HG02885 (cell line): ENCODE measurements around the gene CELA2A.
"Not testable (repeated sequence)": the region's sequence is repeated elsewhere in the genome, so short reads cannot be mapped to it uniquely, and the experiment has no call there.

Experiments used
- ATAC-seq: cut with Tn5 transposase; IDR thresholded peaks from one replicate; pipeline ENCODE4 v1.9.1; 2021; ENCODE audit warnings: mild to moderate bottlenecking; ENCODE audit not compliant: unreplicated experiment, poor library complexity

The CELA2A gene

DNA sequence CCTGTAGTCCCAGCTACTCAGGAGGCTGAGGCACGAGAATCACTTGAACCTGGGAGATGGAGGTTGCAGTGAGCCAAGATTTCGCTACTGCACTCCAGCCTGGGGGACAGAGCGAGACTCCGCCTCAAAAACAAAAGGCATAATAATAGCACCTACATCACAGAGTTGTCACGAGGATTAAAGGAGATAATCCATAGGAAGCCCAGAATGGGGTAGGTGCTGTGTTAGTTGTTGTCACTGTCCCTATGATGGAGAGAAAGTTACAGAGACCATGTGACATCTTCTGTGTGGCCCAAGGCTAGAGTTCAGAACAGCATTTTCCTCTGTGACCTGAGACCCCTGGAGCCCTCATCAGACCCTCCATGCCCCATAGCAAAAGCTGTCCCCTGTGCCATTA, 7.4 kb downstream of the CELA2A start:
- ATAC-seq, result not testable (repeated sequence)

DNA sequence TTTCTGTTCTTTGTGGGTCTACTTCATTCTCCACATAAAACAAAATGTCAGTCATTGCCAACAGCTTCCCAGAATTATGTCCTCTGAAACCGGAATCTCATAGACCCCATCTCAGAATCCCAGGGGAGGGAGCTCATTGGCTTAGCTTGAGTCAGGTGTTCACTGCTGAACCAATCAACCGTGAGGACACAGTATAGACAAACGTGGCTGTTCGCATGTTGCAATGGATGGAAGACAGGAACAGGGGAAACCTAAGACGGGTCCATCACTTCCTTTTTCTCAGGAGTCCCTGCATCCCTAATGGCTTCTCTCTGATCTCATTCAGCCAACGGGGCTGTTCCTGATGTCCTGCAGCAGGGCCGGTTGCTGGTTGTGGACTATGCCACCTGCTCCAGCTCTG, 9.1 kb downstream of the CELA2A start:
- ATAC-seq, result no peak

DNA sequence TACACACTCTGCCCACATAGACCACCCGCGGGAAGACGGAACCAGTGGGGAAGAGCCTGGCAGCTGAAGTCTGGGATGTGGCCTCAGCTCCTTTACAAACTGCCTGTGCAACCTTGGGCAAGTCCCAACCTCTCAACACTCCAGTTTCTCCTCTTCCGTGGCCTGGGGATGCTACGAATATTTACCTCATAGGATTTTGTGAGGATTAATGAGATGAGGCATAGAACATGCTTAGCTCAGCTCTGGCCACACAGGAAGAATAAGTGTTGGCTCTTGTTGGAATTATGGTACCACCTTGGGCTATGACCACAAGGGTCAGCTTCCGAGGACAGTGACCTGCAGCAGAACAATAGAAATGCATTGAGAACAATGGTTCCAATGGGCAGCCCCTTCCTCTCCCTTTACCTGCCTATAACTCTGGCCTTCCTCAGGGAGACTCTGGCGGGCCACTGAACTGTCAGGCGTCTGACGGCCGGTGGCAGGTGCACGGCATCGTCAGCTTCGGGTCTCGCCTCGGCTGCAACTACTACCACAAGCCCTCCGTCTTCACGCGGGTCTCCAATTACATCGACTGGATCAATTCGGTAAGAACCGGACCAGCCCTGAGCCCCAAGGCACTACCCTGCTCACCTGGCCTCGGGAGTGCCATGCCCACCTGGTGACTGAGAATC, 10.6 kb downstream of the CELA2A start:
- not testable (repeated sequence) for ATAC-seq

DNA sequence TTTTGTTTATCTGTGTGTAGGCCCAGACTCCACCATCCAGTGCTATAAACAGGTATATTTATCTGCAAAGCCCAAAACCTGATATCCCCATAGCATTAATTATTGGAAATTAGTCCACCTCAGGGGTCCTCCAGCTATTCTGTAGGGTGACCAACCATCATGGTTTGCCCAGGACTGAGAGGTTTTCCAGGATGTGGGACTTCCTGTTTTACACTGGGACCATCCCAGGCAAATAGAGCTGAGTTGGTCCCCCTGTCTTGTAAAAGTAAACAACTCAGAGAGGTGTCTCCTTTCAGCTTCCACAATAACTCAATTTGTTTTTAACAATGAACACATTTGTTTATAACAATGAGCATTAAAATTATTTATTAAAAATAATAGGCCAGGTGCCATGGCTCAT, 11.6 kb downstream of the CELA2A start:
- ATAC-seq, result no peak

DNA sequence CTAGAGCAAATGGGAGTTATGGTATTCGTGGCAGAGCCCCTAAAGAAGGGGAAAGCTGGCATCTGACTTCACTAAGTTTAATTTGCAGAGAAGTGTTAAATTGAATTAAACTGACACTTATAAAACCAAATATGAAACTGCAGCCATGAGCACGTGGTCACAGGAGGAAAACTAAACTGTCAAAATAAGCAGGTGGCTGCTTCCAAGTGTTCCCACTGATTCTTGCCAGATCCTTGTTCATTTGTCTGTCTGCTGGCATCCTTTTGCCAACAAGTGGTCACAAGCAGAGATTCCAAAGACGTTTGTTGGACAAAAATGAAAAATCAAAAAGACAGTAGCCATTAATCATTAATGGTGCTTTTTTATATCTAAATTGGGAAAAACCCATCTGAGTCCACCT, 12.8 kb downstream of the CELA2A start:
- ATAC-seq, result no peak

DNA sequence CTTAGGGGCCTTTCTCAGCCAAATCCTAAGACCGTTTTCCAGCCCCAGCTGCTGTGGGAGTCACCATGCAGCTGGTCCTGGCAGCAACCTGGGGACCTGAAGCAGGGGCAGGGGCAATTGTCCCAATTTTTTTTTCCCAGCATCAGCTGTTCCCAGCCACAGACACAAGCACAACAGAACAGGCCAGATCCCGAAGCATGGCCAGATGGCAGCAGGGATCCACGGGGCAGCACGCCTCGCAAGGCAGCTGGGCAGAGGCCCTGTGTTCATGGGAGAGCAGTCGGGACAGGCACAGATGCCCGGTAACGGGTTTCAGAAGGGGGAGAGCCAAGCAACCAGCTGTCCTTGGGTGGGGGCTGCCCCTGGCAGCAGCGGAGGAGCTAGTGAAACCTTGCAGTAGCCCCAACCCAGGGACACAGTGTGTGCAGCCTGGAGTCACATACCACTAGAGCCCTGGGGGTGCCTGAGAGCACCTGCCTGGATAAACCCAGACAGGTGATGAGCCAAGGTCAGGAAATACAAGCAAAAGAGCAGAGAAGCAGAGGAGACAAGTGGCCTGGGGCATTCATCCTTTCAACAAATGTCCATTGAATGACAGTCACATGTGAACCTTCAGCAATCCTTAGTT, 13.4 kb downstream of the CELA2A start:
- not testable (repeated sequence) for ATAC-seq

DNA sequence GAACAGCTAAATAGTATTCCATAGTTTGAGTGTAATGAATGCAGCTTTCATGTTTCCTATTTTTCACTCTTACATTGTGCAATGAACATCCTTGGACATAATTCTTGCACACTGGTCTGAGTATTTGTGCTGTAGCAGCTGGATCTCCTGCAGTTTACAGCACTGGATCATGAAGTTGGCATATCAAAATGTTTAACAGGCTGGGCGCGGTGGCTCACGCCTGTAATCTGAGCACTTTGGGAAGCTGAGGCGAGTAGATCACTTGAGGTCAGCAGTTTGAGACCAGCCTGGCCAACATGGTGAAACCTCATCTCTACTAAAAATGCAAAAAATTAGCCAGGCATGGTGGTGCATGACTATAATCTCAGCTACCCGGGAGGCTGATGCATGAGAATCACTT, 14.5 kb downstream of the CELA2A start:
- not testable (repeated sequence) for ATAC-seq

DNA sequence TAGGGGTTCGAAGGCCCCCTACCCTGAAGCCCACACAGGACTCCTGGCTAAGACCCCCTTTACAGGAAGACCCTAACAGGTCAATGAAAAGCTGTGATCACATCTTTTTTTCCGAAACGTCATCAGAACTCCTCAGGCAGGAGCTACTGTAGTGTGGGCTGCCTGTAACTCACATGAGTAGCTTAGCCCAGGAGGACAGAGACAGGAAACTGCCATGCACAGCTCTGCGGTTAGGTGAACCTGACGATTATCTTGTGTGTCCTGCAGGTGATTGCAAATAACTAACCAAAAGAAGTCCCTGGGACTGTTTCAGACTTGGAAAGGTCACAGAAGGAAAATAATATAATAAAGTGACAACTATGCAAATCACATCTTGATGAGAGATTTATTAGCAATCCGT, 15.2 kb downstream of the CELA2A start:
- not testable (repeated sequence) for ATAC-seq

DNA sequence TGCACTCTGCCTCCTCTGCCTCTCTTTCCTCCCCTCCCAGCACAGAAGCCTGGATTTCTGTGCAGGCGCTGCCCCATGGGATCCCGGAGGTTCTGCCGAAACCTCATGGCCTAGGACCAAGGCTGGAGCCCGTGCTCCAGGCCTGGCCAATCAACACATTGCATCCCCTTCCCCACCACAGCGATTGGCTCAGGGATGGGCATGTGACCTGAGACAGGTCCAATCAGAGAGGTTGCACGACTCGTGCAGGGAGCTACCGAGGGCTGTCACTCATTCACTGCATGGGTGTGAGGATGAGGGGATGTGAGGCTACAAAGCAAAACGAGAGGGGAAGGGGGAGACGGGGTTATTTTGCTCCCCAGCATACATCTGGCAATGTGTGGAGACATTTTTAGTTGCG, 16.1 kb downstream of the CELA2A start:
- ATAC-seq, result no peak

DNA sequence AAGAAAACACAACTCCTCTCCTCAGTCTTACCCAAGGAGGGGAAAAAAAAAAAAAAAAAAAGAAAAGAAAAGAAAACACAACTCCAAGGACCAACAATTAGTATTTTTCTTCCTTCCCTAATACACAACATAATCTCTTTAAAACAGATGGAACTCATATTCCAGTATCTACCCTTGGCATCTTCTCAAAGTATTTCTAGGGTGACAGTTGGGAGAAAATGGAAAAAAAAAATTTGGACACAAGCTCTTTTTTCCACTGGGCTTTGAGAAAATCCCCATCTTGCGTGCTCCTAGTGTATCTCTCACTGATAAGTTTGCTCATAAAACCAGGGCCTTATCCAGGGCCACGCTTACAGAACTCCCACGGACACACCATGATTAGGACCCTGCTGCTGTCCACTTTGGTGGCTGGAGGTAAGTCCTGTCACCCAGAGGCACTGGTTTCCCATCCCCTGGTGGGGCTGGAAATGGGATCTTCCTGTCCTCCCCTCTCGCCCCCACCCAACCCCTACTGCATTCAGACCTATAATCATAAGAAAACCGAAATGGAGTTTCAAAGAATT, 19.3 kb downstream of the CELA2A start, which contains the start of gene CELA2B:
Gene CELA2B, plus strand, starts transcription at position 353 of the 563 bp plus-strand sequence. Its CDS starts 22 bp downstream, at position 375.
- ATAC-seq, result no peak

DNA sequence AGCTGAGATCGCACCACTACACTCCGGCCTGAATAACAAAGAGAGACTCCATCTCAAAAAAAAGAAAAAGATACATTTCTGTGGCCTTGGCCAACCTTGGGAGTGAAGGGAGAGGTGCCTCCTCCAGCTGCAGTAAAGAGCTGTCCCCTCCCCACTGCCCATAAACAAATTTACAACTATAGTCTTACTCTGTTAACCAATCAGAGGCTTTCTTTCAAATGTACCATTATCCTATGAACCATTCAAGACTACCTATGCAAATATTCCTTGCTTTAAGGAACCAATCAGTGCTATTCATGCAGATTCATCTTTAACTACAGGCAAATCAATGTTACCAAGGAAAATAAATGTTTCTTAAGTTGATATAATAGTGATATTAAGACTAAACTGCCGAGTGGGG, 20.4 kb downstream of the CELA2A start:
- ATAC-seq, result no peak

DNA sequence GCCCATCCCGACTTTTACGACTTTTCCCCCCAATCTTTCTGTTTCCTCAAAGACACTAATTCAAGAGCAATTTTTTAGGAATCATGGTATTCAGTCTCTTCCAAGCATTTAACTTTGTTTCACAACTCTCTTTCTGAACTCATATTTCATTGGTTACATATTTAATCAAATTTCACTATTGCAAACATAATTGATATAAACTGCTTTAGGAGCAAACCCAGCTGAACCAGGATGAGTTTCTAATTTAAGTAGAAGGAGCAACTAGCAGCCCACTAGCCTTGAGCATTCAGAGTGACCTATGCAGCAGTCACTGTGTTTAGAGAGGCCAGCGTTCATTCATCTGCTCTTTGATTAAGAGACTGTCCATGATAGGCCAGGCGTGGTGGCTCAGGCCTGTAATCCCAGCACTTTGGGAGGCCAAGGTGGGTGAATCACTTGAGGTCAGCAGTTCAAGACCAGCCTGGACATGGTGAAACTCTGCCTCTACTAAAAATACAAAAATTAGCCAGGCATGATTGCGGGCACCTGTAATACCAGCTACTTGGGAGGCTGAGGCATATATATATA, 21.2 kb downstream of the CELA2A start:
- ATAC-seq, result no peak

DNA sequence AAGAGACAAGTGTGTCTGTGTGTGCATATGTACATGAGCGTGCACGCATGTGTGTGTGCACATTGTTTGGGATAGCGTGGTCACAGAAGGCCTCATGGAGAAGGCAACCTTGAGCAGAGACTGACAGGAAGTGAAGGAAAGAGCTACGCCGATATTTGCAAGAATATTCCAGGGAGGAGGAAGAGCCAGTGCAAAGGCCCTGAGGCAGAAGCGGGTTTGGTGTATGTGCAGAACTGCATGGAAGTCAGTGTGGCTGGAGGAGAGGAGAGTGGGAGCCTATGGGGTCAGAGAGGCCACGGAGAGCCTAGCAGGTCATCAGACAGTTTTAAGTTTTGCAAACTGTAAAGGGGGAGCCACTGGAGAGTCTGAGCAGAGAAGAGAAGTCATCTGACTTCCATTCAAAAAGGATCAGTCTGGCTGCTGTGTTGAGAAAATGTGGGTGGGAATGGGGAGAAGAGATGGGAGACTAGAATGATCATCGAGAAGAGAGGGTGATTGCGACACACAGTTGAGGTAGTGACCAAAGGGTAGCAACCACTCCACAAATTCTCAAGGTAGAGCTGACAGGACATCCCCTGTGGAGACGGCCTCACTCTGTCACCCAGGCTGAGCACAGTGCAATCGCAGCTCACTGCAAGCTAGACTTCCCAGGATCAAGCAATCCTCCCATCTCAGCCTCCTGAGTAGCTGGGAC, 23.3 kb downstream of the CELA2A start:
- no peak for ATAC-seq

DNA sequence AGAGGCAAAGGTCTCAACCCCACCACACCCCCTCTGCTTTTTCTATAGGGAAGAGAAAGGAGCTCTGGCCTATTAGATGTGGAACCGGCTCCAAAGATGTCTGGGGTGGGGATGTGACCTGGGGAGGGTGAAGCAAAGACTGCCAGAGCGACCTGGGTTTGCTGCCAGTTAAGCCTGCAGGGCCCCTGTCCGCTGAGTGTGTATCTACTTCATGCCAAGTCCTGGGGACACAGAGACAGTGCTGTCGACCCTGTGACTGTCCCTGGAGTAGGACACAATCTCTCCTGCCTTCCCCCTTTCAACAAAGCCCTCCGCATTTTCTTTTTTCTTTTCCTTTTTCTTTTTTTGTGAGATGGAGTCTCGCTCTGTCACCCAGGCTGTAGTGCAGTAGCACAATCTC, 25.9 kb downstream of the CELA2A start:
- not testable (repeated sequence) for ATAC-seq

DNA sequence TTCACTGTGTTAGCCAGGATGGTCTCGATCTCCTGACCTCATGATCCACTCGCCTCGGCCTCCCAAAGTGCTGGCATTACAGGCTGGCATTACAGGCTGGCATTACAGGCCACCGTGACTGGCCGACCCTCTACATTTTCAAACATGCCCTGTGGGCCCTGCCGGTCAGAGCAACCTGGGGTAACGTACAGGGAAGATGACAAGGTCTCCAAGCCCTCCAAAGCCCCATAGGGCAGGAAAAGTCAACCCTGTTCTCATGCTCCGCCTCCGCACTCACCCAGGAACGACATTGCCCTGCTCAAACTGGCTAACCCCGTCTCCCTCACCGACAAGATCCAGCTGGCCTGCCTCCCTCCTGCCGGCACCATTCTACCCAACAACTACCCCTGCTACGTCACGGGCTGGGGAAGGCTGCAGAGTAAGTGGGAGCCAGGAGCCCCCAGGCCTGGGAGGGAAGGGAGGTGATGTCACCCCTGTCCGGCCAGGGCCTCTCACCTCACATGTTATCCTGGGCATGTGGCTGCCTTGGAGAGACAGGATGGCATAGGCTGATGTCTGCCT, 26.5 kb downstream of the CELA2A start:
- not testable (repeated sequence) for ATAC-seq

DNA sequence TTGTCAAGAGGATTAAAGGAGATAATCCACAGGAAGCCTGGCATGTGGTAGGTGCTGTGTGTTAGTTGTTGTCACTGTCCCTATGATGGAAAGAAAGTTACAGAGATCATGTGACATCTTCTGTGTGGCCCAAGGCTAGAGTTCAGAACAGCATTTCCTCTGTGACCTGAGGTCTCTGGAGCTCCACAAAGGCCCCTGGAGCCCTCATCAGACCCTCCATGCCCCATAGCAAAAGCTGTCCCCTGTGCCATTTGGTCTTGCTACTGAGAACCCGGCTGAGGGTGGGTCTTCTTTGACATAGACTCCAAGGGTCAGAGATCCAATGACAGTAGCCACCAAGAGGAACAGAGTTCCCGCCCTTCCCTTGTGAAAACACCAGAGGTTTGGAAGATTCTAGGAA, 27.4 kb downstream of the CELA2A start:
- no peak for ATAC-seq

DNA sequence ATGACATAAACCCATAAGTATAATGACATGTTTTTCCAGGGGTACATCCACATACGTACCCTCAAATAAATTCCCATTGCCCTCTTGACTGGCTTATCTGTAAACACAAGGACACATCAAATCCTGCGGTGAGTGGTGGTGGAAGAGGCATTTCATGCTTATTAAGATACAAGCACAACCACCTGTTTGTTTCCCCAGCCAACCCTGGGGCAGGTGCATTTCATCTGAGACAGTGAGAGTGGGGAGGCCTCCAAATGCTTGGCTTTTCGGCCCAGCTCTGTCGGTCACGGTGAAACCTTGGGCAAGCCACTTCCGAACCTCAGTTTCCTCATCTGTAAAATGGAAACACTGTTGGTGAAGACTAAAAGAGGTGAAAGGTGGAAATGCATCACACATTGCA, 27.9 kb downstream of the CELA2A start:
- ATAC-seq, result not testable (repeated sequence)

DNA sequence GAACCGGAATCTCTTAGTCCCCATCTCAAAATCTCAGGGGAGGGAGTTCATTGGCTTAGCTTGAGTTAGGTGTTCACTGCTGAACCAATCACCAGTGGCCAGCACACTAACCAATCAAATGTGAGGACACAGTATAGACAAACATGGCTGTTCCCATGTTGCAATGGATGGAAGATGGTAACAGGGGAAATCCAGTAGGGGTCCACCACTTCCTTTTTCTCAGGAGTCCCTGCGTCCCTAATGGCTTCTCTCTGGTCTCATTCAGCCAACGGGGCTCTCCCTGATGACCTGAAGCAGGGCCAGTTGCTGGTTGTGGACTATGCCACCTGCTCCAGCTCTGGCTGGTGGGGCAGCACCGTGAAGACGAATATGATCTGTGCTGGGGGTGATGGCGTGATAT, 29.1 kb downstream of the CELA2A start:
- ATAC-seq, result no peak

DNA sequence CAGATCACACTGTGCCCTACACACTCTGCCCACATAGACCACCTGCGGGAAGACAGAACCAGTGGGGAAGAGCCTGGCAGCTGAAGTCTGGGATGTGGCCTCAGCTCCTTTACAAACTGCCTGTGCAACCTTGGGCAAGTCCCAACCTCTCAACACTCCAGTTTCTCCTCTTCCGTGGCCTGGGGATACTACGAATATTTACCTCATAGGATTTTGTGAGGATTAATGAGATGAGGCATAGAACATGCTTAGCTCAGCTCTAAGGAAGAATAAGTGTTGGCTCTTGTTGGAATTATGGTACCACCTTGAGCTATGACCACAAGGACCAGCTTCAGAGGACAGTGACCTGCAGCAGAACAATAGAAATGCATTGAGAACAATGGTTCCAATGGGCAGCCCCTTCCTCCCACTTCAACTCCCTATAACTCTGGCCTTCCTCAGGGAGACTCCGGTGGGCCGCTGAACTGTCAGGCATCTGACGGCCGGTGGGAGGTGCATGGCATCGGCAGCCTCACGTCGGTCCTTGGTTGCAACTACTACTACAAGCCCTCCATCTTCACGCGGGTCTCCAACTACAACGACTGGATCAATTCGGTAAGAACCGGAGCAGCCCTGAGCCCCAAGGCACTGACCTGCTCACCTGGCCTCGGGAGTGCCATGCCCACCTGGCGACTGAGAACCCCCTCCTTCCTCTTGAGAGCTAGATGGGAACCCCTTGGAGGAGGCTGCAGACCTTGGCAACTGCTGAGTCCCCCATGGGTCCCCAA, 30.5 kb downstream of the CELA2A start:
- ATAC-seq, result not testable (repeated sequence)

DNA sequence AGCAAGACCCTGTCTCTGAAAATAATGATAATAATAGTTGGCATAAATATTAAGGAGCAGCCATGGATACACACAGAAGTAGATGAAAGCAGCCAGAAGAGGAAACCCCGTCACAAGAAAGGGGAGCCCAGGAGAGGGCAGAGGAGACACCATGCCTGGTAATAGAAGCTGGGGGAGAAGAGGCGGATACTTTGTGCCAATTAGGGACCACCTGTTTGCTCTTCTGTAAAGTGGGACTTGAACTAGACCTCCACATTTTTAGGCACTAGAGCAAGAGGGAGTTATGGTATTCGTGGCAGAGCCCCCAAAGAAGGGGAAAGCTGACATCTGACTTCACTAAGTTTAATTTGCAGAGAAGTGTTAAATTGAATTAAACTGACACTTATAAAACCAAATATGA, 31.8 kb downstream of the CELA2A start:
- no peak for ATAC-seq
